ENCODE measurements around the gene VTI1A.

- no peak for TF ChIP-seq CTCF (IDR thresholded peaks at IDR 0.05)
- no peak for TF ChIP-seq POLR2A (IDR thresholded peaks at IDR 0.05)
These were observed 88.5 kb downstream of the VTI1A start for GRCh38 chr10:112535531-112535951.
